Psoas muscle (tissue), 8 donors: Measurements from ENCODE around the gene CCDC3. TPM values are rescaled to one million over a fixed set of nuclear protein-coding genes. Genes with fewer than 3 reads are reported as not detected.

ENCODE experiments used
- ATAC-seq, 4 donors: fragments of 200-7000 bp; cut with Tn5 transposase; one replicate each; pipeline ENCODE4 v1.9.1; 2020; ENCODE audit warnings: moderate library complexity in 3 of 4, mild to moderate bottlenecking in 2 of 4
- DNase-seq, 2 donors: peaks; one replicate each; pipeline ENCODE4 v3.0.0-alpha.2; 2020
- H3K27ac ChIP-seq: fragments of 200-600 bp; one replicate; pipeline ENCODE4 v1.8.0; 2022
- H3K27me3 ChIP-seq, 3 donors: fragments of 200-600 bp in 1 of 3; one replicate each; pipeline versions ENCODE4 v1.6.1 to v1.8.0; 2013 to 2022; ENCODE audit warnings: low read length in 2 of 3, mild to moderate bottlenecking in 2 of 3, moderate library complexity in 1 of 3; ENCODE audit not compliant: insufficient read depth in 3 of 3
- H3K36me3 ChIP-seq, 2 donors: fragments of 200-600 bp in 1 of 2; one replicate each; pipeline versions ENCODE4 v1.6.1 to v1.8.0; 2013 to 2022; ENCODE audit warnings: low read depth in 1 of 2, mild to moderate bottlenecking in 1 of 2, moderate library complexity in 1 of 2; ENCODE audit not compliant: insufficient read depth in 1 of 2
- H3K4me1 ChIP-seq: fragments of 200-600 bp; one replicate; pipeline ENCODE4 v1.8.0; 2022
- H3K4me3 ChIP-seq: fragments of 200-600 bp; one replicate; pipeline ENCODE4 v1.8.0; 2022; ENCODE audit warnings: mild to moderate bottlenecking
- H3K9me3 ChIP-seq: fragments of 200-600 bp; one replicate; pipeline ENCODE4 v1.8.0; 2022
- WGBS, 3 donors: extraction: QIAGEN DNeasy Blood & Tissue Kit; methylation state at CpG; one replicate each; pipeline versions ENCODE4 v1.1.6 to v1.1.7; 2013; 5-methylcytosine and 5-hydroxymethylcytosine counted together
- intact Hi-C, 2 donors: fragments of 100-400 bp; cut with DNase I; formaldehyde crosslinking; loops; one replicate each; pipeline versions ENCODE4 v1.11.0 to v1.14.2; 2022
- polyA plus RNA-seq, 3 donors: library from polyadenylated mRNA; stranded (reverse); fragments of 200-250 nt; gene quantifications; one replicate each; pipeline ENCODE4 v1.2.3, GENCODE V29; 2013
- total RNA-seq, 4 donors: library from RNA; stranded (reverse); fragmentation: NEBNext Ultra II Directional in 2 of 4; extraction: Animal tissue kit (Norgen Biotek cat#: 25700) in 2 of 4; gene quantifications; one replicate each; pipeline versions ENCODE4 v1.2.1 to v1.2.4, GENCODE V29; 2021 to 2023
- TF ChIP-seq, protein P1 (sequence below): fragments of 200-600 bp; IDR thresholded peaks from one replicate; pipeline ENCODE4 v1.8.0; 2022; ENCODE audit warnings: antibody characterized with exemption
- donor health status: healthy with polysubstance abuse.
- donor health status: DM: no; HTN: no; CAD: no; lungs with moderate emphysema.
- donor health status: Bipolar disorder and iron deficiency.
- donor health status: healthy.
- donor health status: DM: yes; HTN: yes; CAD: no.
- donor health status: DM: no; HTN: no; CAD: no.
- donor health status: DM: no; HTN: no; CAD: no.
- donor health status: DM: yes; HTN: yes; CAD: no.

Gene CCDC3
- total and polyA plus RNA-seq, 7 donors = 1.7 to 54.2 (median 6.2) TPM

DNA sequence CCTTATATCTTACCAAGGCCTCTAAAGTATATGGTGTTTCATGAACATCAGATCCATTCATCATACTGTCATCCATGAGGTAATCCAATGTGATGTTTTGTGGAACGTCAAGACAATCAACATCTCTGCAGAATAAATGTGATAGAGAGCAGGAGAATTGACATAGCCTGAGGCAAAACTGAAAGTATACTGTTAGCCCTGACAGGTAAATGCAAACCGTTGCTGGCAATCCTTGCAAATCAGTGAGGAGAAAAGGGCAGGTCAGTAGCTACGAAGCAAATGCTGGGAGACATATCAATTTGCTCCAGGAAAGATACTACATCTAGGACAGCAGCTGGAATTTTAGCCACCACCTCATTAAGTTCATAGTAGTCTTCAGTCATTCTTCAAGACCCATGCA, 4.5 kb upstream of the CCDC3 start:
- Histone ChIP-seq H3K9me3 (no peaks in the 10 kb centered on the region), H3K4me3 (no peak overlapping the region), H3K4me1 (no peaks in the 10 kb centered on the region), H3K27ac (no peak overlapping the region), H3K27me3 (peaks cover 0 to 20% (median 7%) of the 10 kb centered on the region in 3 donors), H3K36me3 (no peaks in the 10 kb centered on the region)
- TF ChIP-seq, protein P1, sequence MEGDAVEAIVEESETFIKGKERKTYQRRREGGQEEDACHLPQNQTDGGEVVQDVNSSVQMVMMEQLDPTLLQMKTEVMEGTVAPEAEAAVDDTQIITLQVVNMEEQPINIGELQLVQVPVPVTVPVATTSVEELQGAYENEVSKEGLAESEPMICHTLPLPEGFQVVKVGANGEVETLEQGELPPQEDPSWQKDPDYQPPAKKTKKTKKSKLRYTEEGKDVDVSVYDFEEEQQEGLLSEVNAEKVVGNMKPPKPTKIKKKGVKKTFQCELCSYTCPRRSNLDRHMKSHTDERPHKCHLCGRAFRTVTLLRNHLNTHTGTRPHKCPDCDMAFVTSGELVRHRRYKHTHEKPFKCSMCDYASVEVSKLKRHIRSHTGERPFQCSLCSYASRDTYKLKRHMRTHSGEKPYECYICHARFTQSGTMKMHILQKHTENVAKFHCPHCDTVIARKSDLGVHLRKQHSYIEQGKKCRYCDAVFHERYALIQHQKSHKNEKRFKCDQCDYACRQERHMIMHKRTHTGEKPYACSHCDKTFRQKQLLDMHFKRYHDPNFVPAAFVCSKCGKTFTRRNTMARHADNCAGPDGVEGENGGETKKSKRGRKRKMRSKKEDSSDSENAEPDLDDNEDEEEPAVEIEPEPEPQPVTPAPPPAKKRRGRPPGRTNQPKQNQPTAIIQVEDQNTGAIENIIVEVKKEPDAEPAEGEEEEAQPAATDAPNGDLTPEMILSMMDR = no peak
- intact Hi-C loops = no loop called here
- no peak for ATAC-seq
- no peak for DNase-seq
- WGBS, 3 donors = 52 to 56% (median 53%) methylated on average over 3 of the region's 3 CpGs

DNA sequence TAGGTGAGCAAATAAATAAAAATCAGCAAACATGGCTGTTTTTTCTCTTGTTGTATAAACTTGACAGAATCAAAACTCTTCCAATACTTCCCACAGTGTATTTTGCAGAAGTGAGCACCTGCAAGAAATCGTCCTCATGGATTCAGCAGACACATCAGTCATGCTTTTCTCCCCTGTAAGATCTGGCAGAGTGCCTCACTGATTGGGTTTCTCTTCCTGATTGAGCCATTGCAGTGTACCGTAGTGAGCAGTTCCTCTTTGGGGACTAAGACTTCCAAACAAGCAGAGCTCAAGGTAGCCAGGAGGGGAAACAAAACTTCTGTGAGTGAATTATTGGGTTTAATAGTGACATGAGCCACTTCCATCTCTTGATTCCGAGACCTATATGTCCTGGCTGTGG, 2.2 kb upstream of the CCDC3 start:
- no peaks in the 10 kb centered on the region for H3K9me3 ChIP-seq
- no peaks in the 10 kb centered on the region for H3K36me3 ChIP-seq
- WGBS, 3 donors = 58 to 67% (median 62%) methylated on average over 3 of the region's 3 CpGs
- no peaks in the 10 kb centered on the region for H3K4me1 ChIP-seq
- DNase-seq (no peak), ATAC-seq (no peak)
- no peak overlapping the region for H3K27ac ChIP-seq
- TF ChIP-seq, protein P1 = no peak
- peaks cover 0 to 30% (median 7%) of the 10 kb centered on the region in 3 donors for H3K27me3 ChIP-seq
- intact Hi-C loops = no loop called here
- no peak overlapping the region for H3K4me3 ChIP-seq

DNA sequence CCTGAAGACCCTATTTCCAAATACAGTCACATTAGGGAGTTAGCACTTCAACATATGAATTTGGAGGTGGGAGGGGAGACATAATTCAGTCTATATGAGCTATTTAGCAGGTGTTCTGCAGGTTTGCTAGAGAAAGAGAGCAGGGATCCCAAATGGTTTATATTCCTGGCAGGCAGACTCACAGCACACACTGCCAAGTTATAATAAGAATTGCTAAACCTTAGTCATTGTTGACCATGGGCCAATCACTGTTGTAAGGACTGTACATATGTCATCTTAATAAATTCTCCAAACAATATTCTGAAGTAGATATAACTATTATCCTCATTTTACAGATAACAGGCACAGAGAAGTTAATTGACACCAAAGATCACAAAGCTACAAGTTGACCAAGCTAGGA, 1.5 kb upstream of the CCDC3 start:
- TF ChIP-seq, protein P1 = no peak

DNA sequence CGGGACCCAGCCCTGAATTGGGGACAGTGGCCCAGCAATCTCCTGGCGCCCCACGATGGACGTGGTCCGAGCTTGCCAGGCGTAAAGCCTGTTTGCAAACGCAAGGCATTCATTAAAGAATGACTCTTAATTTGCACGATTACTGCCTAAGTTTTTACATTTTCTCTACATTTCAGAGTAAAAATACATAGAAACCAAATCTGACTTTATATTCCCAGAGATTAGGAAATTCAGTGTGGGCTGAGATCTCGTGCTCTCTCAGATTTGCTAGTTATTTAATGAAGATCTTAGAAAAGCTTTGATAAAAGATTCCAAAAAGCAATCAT, 337 bp upstream of the CCDC3 start:
- ATAC-seq (no peak), DNase-seq (no peak)
- Histone ChIP-seq H3K27me3 (peaks cover 0 to 32% (median 10%) of the 10 kb centered on the region in 3 donors), H3K27ac (no peak overlapping the region), H3K9me3 (no peaks in the 10 kb centered on the region), H3K4me1 (no peaks in the 10 kb centered on the region), H3K36me3 (no peaks in the 10 kb centered on the region), H3K4me3 (peak overlapping the region; percentile 52)
- intact Hi-C loops = no loop called here
- TF ChIP-seq, protein P1 = no peak
- WGBS, 3 donors = 4 to 8% (median 5%) methylated on average over 9 of the region's 9 CpGs

More for the DNA sequence above, 1.5 kb upstream of the CCDC3 start:
- H3K27ac ChIP-seq = no peak overlapping the region
- no peaks in the 10 kb centered on the region for H3K4me1 ChIP-seq
- H3K27me3 ChIP-seq = peaks cover 0 to 32% (median 9%) of the 10 kb centered on the region in 3 donors
- no peaks in the 10 kb centered on the region for H3K9me3 ChIP-seq
- H3K36me3 ChIP-seq = no peaks in the 10 kb centered on the region
- H3K4me3 ChIP-seq = no peak overlapping the region
- DNase-seq (no peak), ATAC-seq (no peak)
- intact Hi-C loops = no loop called here

DNA sequence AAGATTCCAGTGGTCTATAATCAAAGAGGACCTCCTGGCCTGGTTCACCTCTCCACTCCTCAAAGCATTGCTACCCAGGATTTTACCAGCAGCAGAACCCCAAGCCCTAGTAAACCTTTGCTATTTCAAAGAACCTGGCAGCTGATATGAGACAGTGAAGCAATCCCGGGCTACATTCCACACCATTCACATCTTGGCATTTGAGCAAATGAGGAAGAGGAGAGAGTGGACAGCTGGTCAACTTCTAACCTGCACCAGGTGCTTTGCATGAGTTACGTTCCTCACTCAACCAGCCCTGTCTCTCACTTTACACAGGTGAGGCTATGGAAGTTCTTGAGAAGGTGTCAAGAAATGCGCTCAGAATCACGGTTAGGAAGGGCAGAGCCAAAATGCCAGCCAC, 1.1 kb downstream of the CCDC3 start:
- Histone ChIP-seq H3K9me3 (no peaks in the 10 kb centered on the region), H3K4me1 (no peaks in the 10 kb centered on the region), H3K36me3 (no peaks in the 10 kb centered on the region), H3K4me3 (peak overlapping the region; percentile 52), H3K27me3 (peaks cover 0 to 32% (median 7%) of the 10 kb centered on the region in 3 donors), H3K27ac (no peak overlapping the region)
- TF ChIP-seq, protein P1 = no peak
- WGBS, 3 donors = 46 to 67% (median 57%) methylated on average over 4 of the region's 4 CpGs
- intact Hi-C loops = no loop called here
- ATAC-seq = no peak
- DNase-seq = no peak
